ENCODE measurements around the gene TMEM250. TPM values are rescaled to one million over a fixed set of nuclear protein-coding genes. Genes with fewer than 3 reads are reported as not detected.

Gene TMEM250
- total RNA-seq, 6 experiments from 2014 or later = 12.4 to 29.7 (median 15.4) TPM

GRCh38 chr9:136111910-136112309 is 6.8 kb downstream of the TMEM250 start:
- intact Hi-C loops (cut with DNase I) = no loop called here
- Histone ChIP-seq H3K36me3 (peaks cover 0 to 8% (median 2%) of the 10 kb centered on the region in 4 donors), H3K27me3 (no peaks in the 10 kb centered on the region), H3K4me3 (no peak overlapping the region), H3K27ac (no peak overlapping the region), H3K9me3 (no peaks in the 10 kb centered on the region), H3K4me1 (peaks cover 0 to 17% (median 5%) of the 10 kb centered on the region in 4 donors)
- 82% methylated on average over 10 of the region's 16 CpGs for WGBS (ENCODE audit: insufficient coverage, low coverage, low lambda C conversion rate, missing lambda C conversion rate)
- ATAC-seq (no peak), DNase-seq (no peak)
- TF ChIP-seq POLR2A (IDR thresholded peaks at IDR 0.05) = no peak
- no peak for TF ChIP-seq CTCF (IDR thresholded peaks at IDR 0.05)

DNA sequence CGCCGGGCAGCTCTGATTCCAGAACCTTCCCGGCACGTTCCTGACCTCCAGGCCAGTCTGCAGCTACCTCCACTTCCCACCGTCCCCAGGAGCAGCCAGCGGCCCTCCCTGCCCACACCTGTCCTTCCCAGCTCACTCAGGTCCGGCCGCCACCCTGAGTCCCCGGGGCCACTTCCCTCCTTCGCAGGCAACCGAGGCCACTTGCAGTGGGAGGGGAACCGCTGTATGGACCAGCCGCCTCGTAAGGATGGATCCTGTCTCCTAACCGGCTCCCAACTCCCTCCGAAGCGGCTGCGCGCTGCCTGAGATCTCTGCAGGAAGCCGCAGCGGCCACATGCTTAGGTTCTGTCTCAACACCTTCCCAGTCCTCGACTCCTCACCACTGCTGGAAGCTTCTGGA is 7.5 kb downstream of the TMEM250 start:
- no peaks in the 10 kb centered on the region for H3K9me3 ChIP-seq
- H3K36me3 ChIP-seq = peaks cover 0 to 7% (median 2%) of the 10 kb centered on the region in 4 donors
- intact Hi-C loops (cut with DNase I) = no loop called here
- peaks cover 0 to 13% (median 5%) of the 10 kb centered on the region in 4 donors for H3K4me1 ChIP-seq
- no peaks in the 10 kb centered on the region for H3K27me3 ChIP-seq
- no peak overlapping the region for H3K4me3 ChIP-seq
- no peak for TF ChIP-seq POLR2A (IDR thresholded peaks at IDR 0.05)
- no peak for TF ChIP-seq CTCF (IDR thresholded peaks at IDR 0.05)
- H3K27ac ChIP-seq = no peak overlapping the region
- ATAC-seq (no peak), DNase-seq (no peak)
- 90% methylated on average over 13 of the region's 22 CpGs for WGBS (ENCODE audit: insufficient coverage, low coverage, low lambda C conversion rate, missing lambda C conversion rate)

- peak overlapping the region in 1 of 3 donors; percentile 41 for H3K4me3 ChIP-seq
- no peak for DNase-seq
- TF ChIP-seq POLR2A (IDR thresholded peaks at IDR 0.05) (no peak), CTCF (IDR thresholded peaks at IDR 0.05) (peak in 1 of 4 donors; percentile 4)
- WGBS (ENCODE audit: insufficient coverage, low coverage, low lambda C conversion rate, missing lambda C conversion rate) = 18% methylated on average over 24 of the region's 42 CpGs
- no peaks in the 10 kb centered on the region for H3K9me3 ChIP-seq
- peak overlapping the region in 1 of 3 donors; percentile 30 for H3K27ac ChIP-seq
- no peaks in the 10 kb centered on the region for H3K27me3 ChIP-seq
- intact Hi-C loops (cut with DNase I) = no loop called here
- no peaks in the 10 kb centered on the region for H3K36me3 ChIP-seq
- ATAC-seq = peak in 2 of 4 donors; percentile 5 to 7
- peaks cover 0 to 13% (median 5%) of the 10 kb centered on the region in 4 donors for H3K4me1 ChIP-seq
Measured at GRCh38 chr9:136110082-136111061, 8.3 kb downstream of the TMEM250 start.

GRCh38 chr9:136109351-136110081 is 9.2 kb downstream of the TMEM250 start:
- no peaks in the 10 kb centered on the region for H3K9me3 ChIP-seq
- peaks cover 0 to 13% (median 5%) of the 10 kb centered on the region in 4 donors for H3K4me1 ChIP-seq
- ATAC-seq (peak; percentile 85 to 91 (median 88)), DNase-seq (peak; percentile 92 to 93 (median 92))
- H3K4me3 ChIP-seq = peak overlapping the region; percentile 3 to 41 (median 6)
- H3K27ac ChIP-seq = peak overlapping the region; percentile 30 to 46 (median 30)
- H3K36me3 ChIP-seq = no peaks in the 10 kb centered on the region
- H3K27me3 ChIP-seq = no peaks in the 10 kb centered on the region
- intact Hi-C loops (cut with DNase I) = no loop called here
- TF ChIP-seq POLR2A (IDR thresholded peaks at IDR 0.05) (no peak), CTCF (IDR thresholded peaks at IDR 0.05) (peak in 1 of 4 donors; percentile 23)
- WGBS (ENCODE audit: insufficient coverage, low coverage, low lambda C conversion rate, missing lambda C conversion rate) = 0% methylated on average over 1 of the region's 48 CpGs

All from right lobe of liver (tissue), 6 donors.